DMS79 (cell line): ENCODE data around the gene MEGF6.
A peak's percentile ranks its signal among the peaks of the same experiment; 100 is the strongest.
"Not testable (repeated sequence)": the region's sequence is repeated elsewhere in the genome, so short reads cannot be mapped to it uniquely, and the experiment has no call there.

Experiments used
- DNase-seq: peaks from one replicate; lab custom pipeline; 2025; lab: John Stamatoyannopoulos, UW

MEGF6 gene

DNA sequence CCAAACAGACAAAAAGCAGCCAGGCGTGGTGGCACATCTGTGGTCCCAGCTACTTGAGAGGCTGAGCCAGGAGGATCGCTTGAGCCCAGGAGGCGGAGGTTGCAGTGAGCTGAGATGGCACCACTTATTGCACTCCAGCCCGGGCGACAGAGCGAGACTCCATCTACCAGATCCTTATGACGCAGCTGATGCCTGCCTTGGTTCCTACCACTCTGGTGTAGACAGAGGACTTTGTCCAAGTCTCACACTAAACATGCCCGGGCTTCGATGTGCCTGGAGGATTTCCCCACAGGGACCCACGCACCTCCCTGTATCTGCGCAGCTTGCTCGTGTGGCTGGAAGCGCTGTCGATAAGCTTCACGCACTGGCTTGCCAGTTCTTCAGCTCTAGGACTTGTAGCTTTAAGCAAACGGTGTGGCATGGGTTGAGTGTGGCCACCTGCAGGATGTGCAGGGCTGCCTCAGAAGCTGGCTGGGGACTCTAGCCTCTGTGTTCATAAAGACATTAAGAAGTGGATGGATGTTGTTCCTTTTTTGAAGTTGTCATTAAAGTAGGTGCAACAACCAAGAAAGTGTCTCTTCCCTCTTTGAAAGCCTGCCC, 18.4 kb upstream of the MEGF6 start:
- DNase-seq, result no peak

- no peak for DNase-seq
Measured at GRCh38 chr1:3628445-3628844, 17.1 kb upstream of the MEGF6 start.

GRCh38 chr1:3627515-3628253, 16.4 kb upstream of the MEGF6 start:
- DNase-seq, result no peak

- DNase-seq, result no peak
Measured at GRCh38 chr1:3626025-3626424, 14.7 kb upstream of the MEGF6 start.

GRCh38 chr1:3625151-3625907, 14.0 kb upstream of the MEGF6 start:
- no peak for DNase-seq

DNA sequence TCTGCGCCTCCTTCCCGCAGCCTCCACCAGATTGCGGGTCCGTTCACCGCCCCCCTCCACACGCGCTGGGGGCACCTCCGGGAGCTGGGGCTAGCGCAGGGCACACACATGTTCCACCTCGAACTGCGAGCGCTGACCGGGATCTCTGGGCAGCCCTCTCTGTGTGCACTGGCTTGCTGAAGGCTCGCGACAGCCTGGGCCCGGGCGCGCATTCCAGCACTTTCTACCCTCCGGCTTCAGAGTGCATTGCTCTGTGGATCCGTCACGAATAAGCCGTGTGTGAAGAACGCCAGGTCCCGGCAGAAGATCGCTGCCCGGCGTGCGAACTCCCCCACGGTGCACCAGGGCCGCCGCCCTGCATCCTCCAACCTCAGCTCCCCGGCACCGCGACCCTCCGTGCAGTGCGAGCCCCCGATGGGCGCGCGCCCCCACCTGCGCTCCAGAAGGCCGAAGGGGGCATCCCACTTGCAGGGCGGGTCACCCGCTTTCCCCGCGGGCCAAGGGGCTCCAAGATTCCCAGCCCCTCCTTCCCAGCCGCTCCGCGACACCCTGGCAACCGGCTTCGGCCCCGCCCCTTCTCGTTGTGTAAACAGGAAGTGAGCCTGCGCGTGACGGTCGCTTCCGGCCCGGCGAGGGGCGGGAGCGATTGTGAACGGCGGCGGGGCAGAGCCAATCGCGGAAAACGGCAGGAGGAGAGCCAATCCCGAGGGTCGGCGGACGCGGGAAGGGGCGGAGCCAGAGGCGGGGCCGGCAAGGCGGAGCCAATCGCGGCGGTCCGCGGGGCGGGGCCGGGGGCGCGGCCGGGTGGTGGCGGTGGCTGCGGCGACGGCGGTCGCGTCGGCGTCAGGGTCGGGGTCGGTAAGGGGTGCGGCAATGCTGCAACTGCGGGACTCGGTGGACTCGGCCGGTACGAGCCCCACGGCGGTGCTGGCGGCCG, 13.2 kb upstream of the MEGF6 start, which contains the start of gene TPRG1L:
Gene TPRG1L, plus strand, starts transcription at position 816 of the 937 bp plus-strand sequence. Its CDS starts 58 bp downstream, at position 874.
- DNase-seq, result peak; percentile 94

DNA sequence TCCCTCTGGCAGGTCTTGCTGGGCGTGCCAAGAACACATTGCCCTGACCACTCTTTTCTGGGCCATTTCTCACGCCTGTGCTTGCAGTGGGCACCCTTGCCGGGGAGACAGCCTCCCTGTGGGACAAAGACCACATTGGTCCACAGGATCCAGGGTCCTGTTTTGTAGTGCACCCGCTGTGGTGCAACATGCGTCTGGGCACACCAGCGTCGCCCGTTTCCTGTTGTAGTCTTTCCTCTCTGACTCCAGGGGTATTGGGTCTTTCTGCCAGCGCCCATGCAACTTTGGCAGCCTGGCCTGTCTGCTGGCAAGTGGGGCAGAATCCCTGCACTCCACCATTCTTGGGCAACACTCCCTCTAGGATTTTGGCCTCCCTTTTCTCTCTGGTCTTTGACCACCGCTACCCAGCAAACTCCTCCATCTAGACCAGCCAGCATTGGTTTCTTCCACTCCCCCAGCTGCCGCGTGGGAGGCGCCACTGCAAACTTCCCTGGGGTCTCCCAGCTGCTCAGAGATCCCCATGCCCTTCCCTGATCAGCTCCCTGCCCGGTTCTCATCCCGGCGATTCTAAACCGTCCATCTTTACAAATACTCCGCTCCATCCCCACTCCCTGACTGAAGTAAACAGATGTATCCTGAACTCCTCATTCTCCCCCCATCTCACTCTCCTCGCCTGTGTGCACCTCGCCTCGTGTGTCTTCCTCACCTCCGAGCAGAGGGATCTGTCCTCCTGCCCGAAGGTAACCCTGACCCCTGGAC, 12.3 kb upstream of the MEGF6 start:
- no peak for DNase-seq

DNA sequence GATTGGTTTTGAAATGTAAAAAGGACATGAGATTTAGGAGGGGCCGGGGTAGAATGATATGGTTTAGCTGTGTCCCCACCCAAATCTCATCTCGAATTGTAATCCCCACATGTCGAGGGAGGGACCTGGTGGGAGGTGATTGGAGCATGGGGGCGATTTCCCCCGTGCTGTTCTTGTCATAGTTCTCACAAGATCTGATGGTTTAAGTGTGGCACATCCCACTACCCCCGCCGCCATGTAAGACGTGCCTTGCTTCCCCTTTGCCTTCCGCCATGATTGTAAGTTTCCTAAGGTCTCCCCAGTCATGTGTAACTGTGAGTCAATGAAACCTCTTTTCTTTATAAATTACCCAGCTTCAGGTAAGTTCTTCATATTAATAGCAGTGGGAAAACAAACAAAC, 10.8 kb upstream of the MEGF6 start:
- DNase-seq, result not testable (repeated sequence)

DNA sequence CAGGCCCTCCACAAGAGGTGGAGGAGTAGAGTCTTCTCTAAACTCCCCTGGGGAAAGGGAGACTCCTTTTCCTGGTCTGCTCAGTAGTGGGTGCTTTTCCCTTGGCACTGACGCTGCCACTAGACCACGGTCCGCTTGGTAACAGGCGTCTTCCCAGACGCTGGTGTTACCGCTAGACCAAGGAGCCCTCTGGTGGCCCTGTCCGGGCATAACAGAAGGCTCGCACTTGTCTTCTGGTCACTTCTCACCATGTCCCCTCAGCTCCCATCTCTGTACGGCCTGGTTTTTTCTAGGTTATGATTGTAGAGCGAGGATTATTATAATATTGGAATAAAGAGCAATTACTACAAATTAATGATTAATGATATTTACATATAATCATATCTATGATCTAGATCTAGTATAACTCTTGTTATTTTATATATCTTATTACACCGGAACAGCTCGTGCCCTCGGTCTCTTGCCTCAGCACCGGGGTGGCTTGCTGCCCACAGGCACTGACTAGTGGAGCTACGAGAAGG, 9.9 kb upstream of the MEGF6 start:
- DNase-seq, result peak; percentile 54

DNA sequence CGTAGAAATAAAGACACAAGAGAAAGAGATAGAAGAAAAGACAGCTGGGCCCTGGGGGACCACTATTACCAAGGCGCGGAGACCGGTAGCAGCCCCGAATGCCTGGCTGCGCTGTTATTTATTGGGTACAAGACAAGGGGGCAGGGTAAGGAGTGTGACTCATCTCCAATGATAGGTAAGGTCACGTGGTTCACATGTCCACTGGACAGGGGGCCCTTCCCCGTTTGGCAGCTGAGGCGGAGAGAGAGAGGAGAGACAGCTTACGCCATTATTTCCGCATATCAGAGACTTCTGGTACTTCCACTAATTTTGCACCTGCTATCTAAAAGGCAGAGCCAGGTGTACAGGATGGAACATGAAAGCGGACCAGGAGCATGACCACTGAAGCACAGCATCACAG, 9.4 kb upstream of the MEGF6 start:
- no peak for DNase-seq

DNA sequence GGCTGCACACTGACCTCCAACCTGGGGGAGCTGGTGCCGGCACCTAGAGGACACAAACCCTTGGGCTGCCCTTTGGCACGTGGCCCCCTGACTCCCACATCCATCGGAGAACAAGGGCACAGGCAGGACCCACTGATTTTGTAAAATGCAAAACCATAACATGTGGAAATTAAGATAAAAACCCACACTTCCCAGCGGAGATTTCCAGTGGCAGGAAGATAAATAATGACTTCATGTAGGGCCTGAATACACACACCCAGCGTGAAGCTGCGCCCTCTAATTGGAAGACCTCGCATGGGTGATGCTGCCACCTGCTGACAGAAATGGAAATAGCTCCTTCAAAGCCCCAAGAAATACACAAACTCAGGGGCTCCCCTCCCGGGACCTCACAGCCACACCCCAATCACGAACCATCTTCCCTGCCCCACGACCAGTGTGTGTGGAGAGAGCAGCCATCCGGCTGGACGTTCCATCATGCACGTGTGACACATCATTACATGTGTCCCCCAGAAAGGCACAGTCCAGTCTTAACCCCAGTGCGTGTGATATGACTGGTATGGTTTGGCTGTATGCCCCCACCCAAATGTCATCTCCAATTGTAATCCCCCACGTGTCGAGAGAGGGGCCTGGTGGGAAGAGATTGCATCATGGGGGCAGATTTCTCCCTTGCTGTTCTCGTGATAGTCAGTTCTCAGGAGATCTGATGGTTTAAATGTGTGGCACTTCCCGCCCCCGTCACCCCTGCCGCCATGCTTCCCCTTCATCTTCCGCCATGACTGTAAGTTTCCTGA, 7.8 kb upstream of the MEGF6 start:
- DNase-seq, result peak; percentile 39

DNA sequence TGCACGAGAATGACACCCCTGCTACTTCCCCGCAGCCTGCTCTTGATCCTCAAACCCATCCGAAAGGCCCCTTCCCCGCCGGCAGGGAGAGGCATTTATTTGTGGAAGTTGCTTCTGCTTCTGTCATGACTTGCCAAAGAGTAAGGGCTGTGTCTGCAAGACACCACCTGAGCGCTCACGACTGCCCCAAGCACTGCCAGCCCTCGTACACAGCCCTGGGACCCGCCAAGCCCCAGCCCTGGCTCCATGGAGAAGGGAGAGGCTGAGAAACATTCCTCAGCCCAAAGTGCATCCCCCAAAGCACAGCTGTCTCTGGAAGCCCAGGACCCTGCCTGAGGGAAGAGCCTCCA, 7.2 kb upstream of the MEGF6 start:
- DNase-seq, result no peak

DNA sequence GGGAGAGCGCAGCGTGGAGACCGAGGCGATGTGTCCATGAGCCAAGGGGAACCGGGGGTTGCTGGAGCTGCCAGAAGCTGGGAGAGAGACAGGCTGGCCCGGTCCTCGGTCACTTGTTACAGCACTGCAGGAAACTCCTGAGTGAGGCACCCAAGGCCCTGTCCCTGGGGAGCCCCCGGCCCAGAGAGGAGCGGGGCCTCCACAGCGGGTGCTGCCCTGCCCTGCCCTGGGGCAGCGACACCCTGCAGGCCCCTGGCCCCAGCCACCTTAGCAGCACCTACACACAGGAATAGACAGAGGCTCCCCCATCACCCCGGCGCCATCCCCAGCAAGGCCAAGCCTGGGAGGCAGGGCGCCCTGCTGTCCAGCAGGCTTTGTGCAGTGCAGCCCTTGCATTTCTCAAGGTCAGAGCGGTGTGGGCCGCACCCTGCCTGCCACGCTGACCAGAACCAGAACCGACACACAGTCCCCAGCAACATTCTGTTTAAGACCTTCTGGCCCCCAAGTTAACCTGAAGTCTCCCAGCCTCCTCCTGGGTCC, 6.6 kb upstream of the MEGF6 start:
- no peak for DNase-seq

DNA sequence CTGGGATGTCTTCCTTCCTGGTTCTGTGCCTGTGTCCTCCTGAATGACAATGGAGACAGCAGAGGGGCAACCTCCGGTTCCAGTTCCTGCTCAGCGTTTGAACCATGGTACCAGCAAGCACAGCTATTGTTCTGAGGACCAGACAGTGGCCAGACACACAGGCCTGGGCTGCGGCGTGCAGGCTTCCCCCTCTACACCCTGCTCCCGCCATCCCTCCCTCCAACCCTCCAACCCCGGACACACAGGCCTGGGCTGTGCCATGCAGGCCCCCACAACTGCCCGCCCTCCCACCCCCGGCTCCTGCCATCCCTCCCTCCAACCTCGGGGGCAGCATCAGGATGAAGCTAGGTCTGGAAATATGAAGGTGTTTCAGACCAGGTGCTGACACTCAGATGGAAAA, 5.6 kb upstream of the MEGF6 start:
- no peak for DNase-seq

GRCh38 chr1:3614755-3615742, 3.7 kb upstream of the MEGF6 start:
- DNase-seq, result no peak

GRCh38 chr1:3612123-3612522, 815 bp upstream of the MEGF6 start:
- DNase-seq, result no peak

DNA sequence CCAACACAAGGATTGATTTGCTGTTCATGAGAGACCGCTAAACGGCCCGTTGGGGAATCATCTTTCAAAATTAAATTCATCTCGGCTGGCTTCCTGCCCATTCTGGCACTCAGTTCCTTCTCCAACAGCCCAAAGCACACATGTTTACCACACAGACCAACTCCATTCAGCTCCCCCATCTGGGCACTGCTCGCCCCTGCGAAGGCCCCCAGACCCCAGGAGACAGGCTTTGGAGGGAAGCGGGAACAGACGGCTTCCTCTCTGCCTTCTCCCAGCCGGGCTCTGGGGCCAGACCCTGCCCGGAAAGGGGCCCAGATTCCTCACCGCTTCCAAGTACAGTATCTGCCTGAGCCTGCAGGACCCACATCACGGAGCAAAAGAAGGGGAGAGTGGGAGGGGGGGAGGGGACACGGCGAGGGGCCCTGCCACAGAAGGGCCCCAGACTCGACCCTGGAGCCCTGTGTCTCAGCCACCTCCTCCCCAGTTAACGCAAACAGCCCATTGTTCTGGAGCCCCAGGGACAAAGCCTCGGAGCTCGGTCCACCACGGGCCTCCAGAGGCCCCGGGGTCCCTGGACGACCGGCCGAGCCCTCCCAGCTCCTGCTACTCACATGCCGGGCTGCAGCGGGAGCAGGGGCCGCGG, 660 bp downstream of the MEGF6 start:
- DNase-seq, result peak; percentile 69
